ENCODE measurements around the gene TGM1. TPM values are rescaled to one million over a fixed set of nuclear protein-coding genes. Genes with fewer than 3 reads are reported as not detected.

TGM1 gene
- total and polyA plus RNA-seq, 2 experiments from 2014 or later = 0.31 to 0.63 TPM

DNA sequence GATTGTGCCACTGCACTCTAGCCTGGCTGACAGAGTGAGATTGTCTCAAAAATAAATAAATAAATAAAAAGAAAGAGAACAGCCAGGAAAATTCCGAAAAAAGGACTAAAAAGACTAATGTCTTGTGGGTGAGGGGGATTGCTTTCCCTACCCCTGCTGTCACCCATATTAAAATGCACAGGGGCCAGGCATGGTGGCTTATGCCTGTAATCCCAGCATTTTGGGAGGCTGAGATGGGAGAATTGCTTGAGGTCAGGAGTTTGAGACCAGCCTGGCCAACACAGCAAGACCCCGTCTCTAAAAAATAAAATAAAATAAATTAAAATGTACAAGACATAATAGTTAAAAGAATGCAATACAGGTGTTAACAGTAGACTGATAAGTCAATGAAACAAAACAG lies 30.5 kb upstream of the TGM1 start:
- no peaks in the 10 kb centered on the region for H3K9me2 ChIP-seq (ENCODE audit: insufficient read depth)
- H3F3A ChIP-seq (replicated peaks; ENCODE audit: low read depth) = peaks cover 7% of the 10 kb centered on the region; the same call in 1 of the 2 replicates
- peaks cover 5% of the 10 kb centered on the region; the same call in 2 of the 3 replicates for H3K36me3 Mint-ChIP-seq (ENCODE audit: low read depth)
- H3K79me2 ChIP-seq (replicated peaks; ENCODE audit: insufficient read depth) = no peaks in the 10 kb centered on the region; the same call in 1 of the 2 replicates
- peaks cover 5% of the 10 kb centered on the region; the same call in 1 of the 2 replicates for H4K20me1 ChIP-seq (replicated peaks; ENCODE audit: insufficient read depth)
- no peak for ATAC-seq
- H2AFZ ChIP-seq = no peak overlapping the region
- H3K9me3 Mint-ChIP-seq = no peaks in the 10 kb centered on the region
- H3K27ac Mint-ChIP-seq = no peak overlapping the region
- TF ChIP-seq, protein P1, sequence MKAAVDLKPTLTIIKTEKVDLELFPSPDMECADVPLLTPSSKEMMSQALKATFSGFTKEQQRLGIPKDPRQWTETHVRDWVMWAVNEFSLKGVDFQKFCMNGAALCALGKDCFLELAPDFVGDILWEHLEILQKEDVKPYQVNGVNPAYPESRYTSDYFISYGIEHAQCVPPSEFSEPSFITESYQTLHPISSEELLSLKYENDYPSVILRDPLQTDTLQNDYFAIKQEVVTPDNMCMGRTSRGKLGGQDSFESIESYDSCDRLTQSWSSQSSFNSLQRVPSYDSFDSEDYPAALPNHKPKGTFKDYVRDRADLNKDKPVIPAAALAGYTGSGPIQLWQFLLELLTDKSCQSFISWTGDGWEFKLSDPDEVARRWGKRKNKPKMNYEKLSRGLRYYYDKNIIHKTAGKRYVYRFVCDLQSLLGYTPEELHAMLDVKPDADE (IDR thresholded peaks at IDR 0.05) = no peak
- TF ChIP-seq JUNB (IDR thresholded peaks at IDR 0.05; ENCODE audit: unreplicated experiment) (no peak), STAT1 (IDR thresholded peaks at IDR 0.05; ENCODE audit: unreplicated experiment) (no peak), CTCF (conservative IDR thresholded peaks at IDR 0.05; ENCODE audit: low read depth in 2 of 2) (no peak), EZH2phosphoT487 (IDR thresholded peaks at IDR 0.05; ENCODE audit: unreplicated experiment) (no peak)
- H3K4me1 ChIP-seq (ENCODE audit: insufficient read depth) = peaks cover 1% of the 10 kb centered on the region; the same call in 1 of the 2 replicates
- H3K36me3 ChIP-seq (ENCODE audit: insufficient read depth) = no peaks in the 10 kb centered on the region; the same call in 1 of the 2 replicates
- H3K27me3 Mint-ChIP-seq (ENCODE audit: insufficient read depth, low read depth, poor library complexity) = peaks cover 3% of the 10 kb centered on the region
- H3K4me3 ChIP-seq = no peak overlapping the region
- no peak overlapping the region for H3K27ac ChIP-seq (ENCODE audit: low read depth)
- no peaks in the 10 kb centered on the region for H3K27me3 ChIP-seq (ENCODE audit: insufficient read depth)
- no peak overlapping the region for H3K4me3 Mint-ChIP-seq
- DNase-seq (ENCODE audit: low spot score) = no peak
- no peak overlapping the region for H3K4me2 ChIP-seq
- H3K4me1 Mint-ChIP-seq = peaks cover 8% of the 10 kb centered on the region

GRCh38 chr14:24292118-24292807 lies 29.3 kb upstream of the TGM1 start:
- Histone ChIP-seq H3K79me2 (replicated peaks; ENCODE audit: insufficient read depth) (no peaks in the 10 kb centered on the region), H2AFZ (no peak overlapping the region), H3K27me3 (ENCODE audit: insufficient read depth) (no peaks in the 10 kb centered on the region), H3K9me2 (ENCODE audit: insufficient read depth) (no peaks in the 10 kb centered on the region), H3K4me1 (ENCODE audit: insufficient read depth) (no peaks in the 10 kb centered on the region), H4K20me1 (replicated peaks; ENCODE audit: insufficient read depth) (peaks cover 2% of the 10 kb centered on the region; the same call in 1 of the 2 replicates), H3K4me3 (no peak overlapping the region), H3K27ac (ENCODE audit: low read depth) (no peak overlapping the region), H3F3A (replicated peaks; ENCODE audit: low read depth) (peaks cover 2% of the 10 kb centered on the region; the same call in 1 of the 2 replicates), H3K4me2 (no peak overlapping the region), H3K36me3 (ENCODE audit: insufficient read depth) (no peaks in the 10 kb centered on the region; the same call in 1 of the 2 replicates)
- peaks cover 2% of the 10 kb centered on the region for H3K4me1 Mint-ChIP-seq
- peaks cover 7% of the 10 kb centered on the region for H3K27me3 Mint-ChIP-seq (ENCODE audit: insufficient read depth, low read depth, poor library complexity)
- no peaks in the 10 kb centered on the region for H3K9me3 Mint-ChIP-seq
- no peak for DNase-seq (ENCODE audit: low spot score)
- peaks cover 5% of the 10 kb centered on the region; the same call in 2 of the 3 replicates for H3K36me3 Mint-ChIP-seq (ENCODE audit: low read depth)
- H3K27ac Mint-ChIP-seq = no peak overlapping the region
- H3K4me3 Mint-ChIP-seq = no peak overlapping the region
- no peak for ATAC-seq
- TF ChIP-seq JUNB (IDR thresholded peaks at IDR 0.05; ENCODE audit: unreplicated experiment) (no peak), NANOG (IDR thresholded peaks at IDR 0.05; ENCODE audit: borderline replicate concordance) (no peak), EZH2phosphoT487 (IDR thresholded peaks at IDR 0.05; ENCODE audit: unreplicated experiment) (no peak), ZNF331 (CRISPR knock-in tag; IDR thresholded peaks at IDR 0.05; ENCODE audit: low read depth) (no peak), REST (IDR thresholded peaks at IDR 0.05; ENCODE audit: unreplicated experiment) (no peak)
